ENCODE measurements around the gene PLD1.
"Not testable (repeated sequence)": the region's sequence is repeated elsewhere in the genome, so short reads cannot be mapped to it uniquely, and the experiment has no call there.

Gene PLD1

GRCh38 chr3:171749124-171749523, 61.2 kb downstream of the PLD1 start:
- Histone ChIP-seq H3K27me3 (ENCODE audit: control insufficient read depth, insufficient read depth, low read length) (no peaks in the 10 kb centered on the region), H3K4me1 (ENCODE audit: control insufficient read depth, insufficient read depth, low read length) (peaks cover 16% of the 10 kb centered on the region), H3K36me3 (ENCODE audit: control insufficient read depth, insufficient read depth, low read length) (no peaks in the 10 kb centered on the region), H3K4me3 (ENCODE audit: low read depth, low read length) (no peak overlapping the region), H3K9me3 (ENCODE audit: control insufficient read depth, insufficient read depth, low read length) (peaks cover 6% of the 10 kb centered on the region), H3K9ac (ENCODE audit: low read depth, low read length) (no peak overlapping the region), H3K27ac (ENCODE audit: low read depth, low read length) (no peak overlapping the region)

GRCh38 chr3:171748064-171748924, 62.0 kb downstream of the PLD1 start:
- H3K9me3 ChIP-seq (ENCODE audit: control insufficient read depth, insufficient read depth, low read length): peaks cover 6% of the 10 kb centered on the region
- H3K36me3 ChIP-seq (ENCODE audit: control insufficient read depth, insufficient read depth, low read length): no peaks in the 10 kb centered on the region
- H3K27ac ChIP-seq (ENCODE audit: low read depth, low read length): no peak overlapping the region
- H3K4me3 ChIP-seq (ENCODE audit: low read depth, low read length): no peak overlapping the region
- no peak overlapping the region for H3K9ac ChIP-seq (ENCODE audit: low read depth, low read length)
- peaks cover 16% of the 10 kb centered on the region for H3K4me1 ChIP-seq (ENCODE audit: control insufficient read depth, insufficient read depth, low read length)
- no peaks in the 10 kb centered on the region for H3K27me3 ChIP-seq (ENCODE audit: control insufficient read depth, insufficient read depth, low read length)

- Histone ChIP-seq H3K4me1 (ENCODE audit: control insufficient read depth, insufficient read depth, low read length) (peaks cover 16% of the 10 kb centered on the region), H3K27ac (ENCODE audit: low read depth, low read length) (no peak overlapping the region), H3K27me3 (ENCODE audit: control insufficient read depth, insufficient read depth, low read length) (no peaks in the 10 kb centered on the region), H3K9me3 (ENCODE audit: control insufficient read depth, insufficient read depth, low read length) (peaks cover 6% of the 10 kb centered on the region), H3K9ac (ENCODE audit: low read depth, low read length) (no peak overlapping the region), H3K4me3 (ENCODE audit: low read depth, low read length) (no peak overlapping the region), H3K36me3 (ENCODE audit: control insufficient read depth, insufficient read depth, low read length) (no peaks in the 10 kb centered on the region)
These were observed 62.9 kb downstream of the PLD1 start for GRCh38 chr3:171747223-171747920.

GRCh38 chr3:171746320-171747222, 63.7 kb downstream of the PLD1 start:
- peaks cover 16% of the 10 kb centered on the region for H3K4me1 ChIP-seq (ENCODE audit: control insufficient read depth, insufficient read depth, low read length)
- not testable (repeated sequence) for H3K27ac ChIP-seq (ENCODE audit: low read depth, low read length); H3K9me3 ChIP-seq (ENCODE audit: control insufficient read depth, insufficient read depth, low read length); H3K9ac ChIP-seq (ENCODE audit: low read depth, low read length); H3K27me3 ChIP-seq (ENCODE audit: control insufficient read depth, insufficient read depth, low read length); H3K4me3 ChIP-seq (ENCODE audit: low read depth, low read length); H3K36me3 ChIP-seq (ENCODE audit: control insufficient read depth, insufficient read depth, low read length)

GRCh38 chr3:171745577-171746319, 64.5 kb downstream of the PLD1 start:
- Histone ChIP-seq H3K9me3 (ENCODE audit: control insufficient read depth, insufficient read depth, low read length) (peaks cover 6% of the 10 kb centered on the region), H3K36me3 (ENCODE audit: control insufficient read depth, insufficient read depth, low read length) (no peaks in the 10 kb centered on the region), H3K9ac (ENCODE audit: low read depth, low read length) (no peak overlapping the region), H3K4me3 (ENCODE audit: low read depth, low read length) (no peak overlapping the region), H3K27me3 (ENCODE audit: control insufficient read depth, insufficient read depth, low read length) (no peaks in the 10 kb centered on the region), H3K4me1 (ENCODE audit: control insufficient read depth, insufficient read depth, low read length) (peaks cover 16% of the 10 kb centered on the region), H3K27ac (ENCODE audit: low read depth, low read length) (no peak overlapping the region)

GRCh38 chr3:171744158-171744741, 66.0 kb downstream of the PLD1 start:
- no peaks in the 10 kb centered on the region for H3K36me3 ChIP-seq (ENCODE audit: control insufficient read depth, insufficient read depth, low read length)
- no peak overlapping the region for H3K9ac ChIP-seq (ENCODE audit: low read depth, low read length)
- peaks cover 13% of the 10 kb centered on the region for H3K4me1 ChIP-seq (ENCODE audit: control insufficient read depth, insufficient read depth, low read length)
- H3K9me3 ChIP-seq (ENCODE audit: control insufficient read depth, insufficient read depth, low read length): peaks cover 6% of the 10 kb centered on the region
- no peak overlapping the region for H3K27ac ChIP-seq (ENCODE audit: low read depth, low read length)
- no peaks in the 10 kb centered on the region for H3K27me3 ChIP-seq (ENCODE audit: control insufficient read depth, insufficient read depth, low read length)
- H3K4me3 ChIP-seq (ENCODE audit: low read depth, low read length): no peak overlapping the region

- no peaks in the 10 kb centered on the region for H3K36me3 ChIP-seq (ENCODE audit: control insufficient read depth, insufficient read depth, low read length)
- H3K9me3 ChIP-seq (ENCODE audit: control insufficient read depth, insufficient read depth, low read length): peaks cover 6% of the 10 kb centered on the region
- no peak overlapping the region for H3K27ac ChIP-seq (ENCODE audit: low read depth, low read length)
- H3K4me1 ChIP-seq (ENCODE audit: control insufficient read depth, insufficient read depth, low read length): peaks cover 10% of the 10 kb centered on the region
- H3K9ac ChIP-seq (ENCODE audit: low read depth, low read length): no peak overlapping the region
- H3K4me3 ChIP-seq (ENCODE audit: low read depth, low read length): no peak overlapping the region
- H3K27me3 ChIP-seq (ENCODE audit: control insufficient read depth, insufficient read depth, low read length): no peaks in the 10 kb centered on the region
These were observed 66.7 kb downstream of the PLD1 start for GRCh38 chr3:171743327-171744157.

- H3K4me3 ChIP-seq (ENCODE audit: low read depth, low read length): no peak overlapping the region
These were observed 68.9 kb downstream of the PLD1 start for GRCh38 chr3:171741377-171741776.

GRCh38 chr3:171736556-171736955, 73.7 kb downstream of the PLD1 start:
- Histone ChIP-seq H3K4me3 (ENCODE audit: low read depth, low read length) (no peak overlapping the region), H3K27me3 (ENCODE audit: control insufficient read depth, insufficient read depth, low read length) (no peaks in the 10 kb centered on the region), H3K27ac (ENCODE audit: low read depth, low read length) (no peak overlapping the region), H3K36me3 (ENCODE audit: control insufficient read depth, insufficient read depth, low read length) (no peaks in the 10 kb centered on the region), H3K9me3 (ENCODE audit: control insufficient read depth, insufficient read depth, low read length) (no peaks in the 10 kb centered on the region), H3K4me1 (ENCODE audit: control insufficient read depth, insufficient read depth, low read length) (peaks cover 8% of the 10 kb centered on the region; the same call in 1 of the 2 replicates), H3K9ac (ENCODE audit: low read depth, low read length) (no peak overlapping the region)

More at GRCh38 chr3:171741377-171741776, 68.9 kb downstream of the PLD1 start:
- Histone ChIP-seq H3K4me1 (ENCODE audit: control insufficient read depth, insufficient read depth, low read length) (no peaks in the 10 kb centered on the region), H3K27ac (ENCODE audit: low read depth, low read length) (no peak overlapping the region), H3K9me3 (ENCODE audit: control insufficient read depth, insufficient read depth, low read length) (peaks cover 6% of the 10 kb centered on the region), H3K9ac (ENCODE audit: low read depth, low read length) (no peak overlapping the region), H3K36me3 (ENCODE audit: control insufficient read depth, insufficient read depth, low read length) (no peaks in the 10 kb centered on the region), H3K27me3 (ENCODE audit: control insufficient read depth, insufficient read depth, low read length) (no peaks in the 10 kb centered on the region)

All from HUES48 (cell line).